Stromal cell of bone marrow (primary cell): ENCODE data around the gene SPPL2C.

ENCODE experiments used
- DNase-seq: peaks from one replicate; pipeline ENCODE4 v3.0.0-alpha.2; 2012; ENCODE audit warnings: low read depth

SPPL2C gene

GRCh38 chr17:45877467-45877866 lies 32.8 kb downstream of the SPPL2C start:
- DNase-seq = no peak

GRCh38 chr17:45883063-45883462 lies 38.4 kb downstream of the SPPL2C start:
- no peak for DNase-seq

GRCh38 chr17:45886852-45887251 lies 42.2 kb downstream of the SPPL2C start:
- DNase-seq = no peak

- DNase-seq = no peak
Measured at GRCh38 chr17:45888392-45888791, 43.7 kb downstream of the SPPL2C start.

GRCh38 chr17:45889579-45889978 lies 44.9 kb downstream of the SPPL2C start:
- no peak for DNase-seq

- DNase-seq = no peak
Measured at GRCh38 chr17:45893725-45894021, 49.0 kb downstream of the SPPL2C start.

- peak; percentile 73 for DNase-seq
Measured at GRCh38 chr17:45894022-45894784, 49.5 kb downstream of the SPPL2C start, which contains the start of gene MAPT. TSS of gene MAPT (plus strand) at chr17:45894554. CDS start at chr17:45962338, 67,784 bp downstream.

GRCh38 chr17:45895304-45895968 lies 50.8 kb downstream of the SPPL2C start:
- no peak for DNase-seq

GRCh38 chr17:45895969-45896785 lies 51.5 kb downstream of the SPPL2C start:
- no peak for DNase-seq
